GM12891 (cell line): ENCODE data around the gene PLSCR4.

Experiments
- POLR2A ChIP-seq: IDR thresholded peaks from 2 replicates; pipeline ENCODE4 v1.6.1; 2011; ENCODE audit warnings: low read depth, low read length, control low read depth
- POLR2AphosphoS5 ChIP-seq: IDR thresholded peaks from 2 replicates; pipeline ENCODE4 v1.6.1; 2011; ENCODE audit warnings: low read depth, low read length, control low read depth

DNA sequence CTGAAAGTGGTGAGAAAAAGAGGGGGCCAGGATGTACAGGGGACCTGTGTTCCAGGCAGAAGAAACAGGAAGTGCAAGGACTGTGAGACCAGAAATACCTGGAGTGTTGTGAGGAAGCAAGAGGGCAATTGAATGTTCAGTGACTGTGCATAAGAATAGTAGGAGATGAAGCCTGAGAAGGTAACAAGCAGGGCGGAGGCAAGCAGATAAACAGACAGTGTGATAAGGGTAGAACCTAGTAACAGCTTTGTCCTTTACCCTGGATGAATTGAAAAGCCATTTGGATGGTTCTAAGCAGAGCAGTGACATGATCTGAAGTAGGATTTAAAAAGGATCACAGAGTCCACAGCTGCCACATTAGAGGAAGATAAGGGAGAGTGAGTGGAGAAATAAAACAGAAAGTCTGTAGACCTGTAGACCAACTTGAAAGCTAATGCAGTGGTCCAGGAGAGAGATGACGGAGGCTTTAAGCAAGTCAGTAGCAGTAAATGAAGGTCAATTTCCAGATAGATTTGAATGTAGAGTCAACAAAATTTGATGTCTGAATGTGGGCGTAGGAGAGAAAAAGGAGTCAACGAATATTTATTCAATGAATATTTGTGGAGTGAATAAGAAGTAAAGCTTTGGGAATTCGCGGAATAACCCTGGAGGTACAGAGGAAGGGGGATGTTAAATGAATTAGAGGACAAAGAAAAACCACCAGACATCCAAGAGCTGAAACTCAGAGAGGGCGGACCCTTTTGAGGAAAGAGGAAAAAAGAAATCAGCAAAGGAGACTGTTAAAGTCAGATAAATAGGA lies 85.7 kb downstream of the PLSCR4 start:
- TF ChIP-seq POLR2A (no peak), POLR2AphosphoS5 (no peak)
